HG02571 (cell line): Measurements from ENCODE around the gene OSBPL6.
"Not testable (repeated sequence)": the region's sequence is repeated elsewhere in the genome, so short reads cannot be mapped to it uniquely, and the experiment has no call there.

Source experiments
- ATAC-seq: cut with Tn5 transposase; IDR thresholded peaks from one replicate; pipeline ENCODE4 v1.9.1; 2021; ENCODE audit warnings: mild to moderate bottlenecking, moderate library complexity; ENCODE audit not compliant: unreplicated experiment

Gene OSBPL6

DNA sequence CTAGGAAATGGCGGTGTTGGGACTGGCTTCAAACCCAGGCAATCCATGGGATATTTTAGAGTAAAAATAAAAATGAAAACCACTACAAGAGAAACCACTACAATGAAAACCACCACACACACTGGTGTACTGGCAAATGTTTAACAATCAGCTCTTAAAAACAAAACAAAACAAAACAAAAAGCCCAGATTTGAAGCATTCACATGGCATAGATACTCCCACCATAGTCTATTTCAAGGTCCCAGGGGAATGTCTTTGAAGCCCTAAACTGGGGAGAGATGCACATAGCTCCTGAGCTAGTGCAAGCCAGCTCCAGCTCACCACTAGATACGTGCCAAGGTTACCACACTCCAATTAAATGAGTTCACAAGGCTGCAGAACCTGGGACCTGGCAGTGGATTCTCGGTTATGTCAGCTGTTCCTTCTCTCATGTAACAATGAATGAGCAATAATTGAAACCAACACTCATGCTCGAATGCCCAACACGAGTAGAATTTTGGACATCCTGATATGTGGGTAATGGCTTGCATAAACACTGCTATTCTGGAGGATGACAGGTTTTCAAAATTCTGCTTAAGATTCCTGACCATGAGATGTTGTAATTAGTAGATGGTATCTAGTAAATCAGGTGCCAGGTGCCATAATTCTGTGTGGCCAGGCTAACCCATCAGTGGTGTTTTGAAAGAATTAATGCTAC is 102.2 kb downstream of the OSBPL6 start:
- ATAC-seq = no peak

DNA sequence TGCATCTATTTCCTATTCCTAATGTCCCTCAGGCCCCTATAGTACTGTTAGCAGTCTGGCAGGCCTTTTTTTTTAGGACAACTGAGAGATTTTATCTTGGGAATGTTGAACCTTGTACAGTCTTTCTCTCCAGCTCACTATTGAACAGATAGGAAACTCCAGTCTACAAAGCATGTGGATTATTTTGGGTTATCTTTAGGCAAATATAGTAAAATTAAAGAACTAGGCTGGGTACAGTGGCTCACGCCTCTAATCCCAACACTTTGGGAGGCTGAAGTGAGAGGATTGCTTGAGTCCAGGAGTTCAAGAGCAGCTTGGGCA is 102.7 kb downstream of the OSBPL6 start:
- ATAC-seq = no peak

DNA sequence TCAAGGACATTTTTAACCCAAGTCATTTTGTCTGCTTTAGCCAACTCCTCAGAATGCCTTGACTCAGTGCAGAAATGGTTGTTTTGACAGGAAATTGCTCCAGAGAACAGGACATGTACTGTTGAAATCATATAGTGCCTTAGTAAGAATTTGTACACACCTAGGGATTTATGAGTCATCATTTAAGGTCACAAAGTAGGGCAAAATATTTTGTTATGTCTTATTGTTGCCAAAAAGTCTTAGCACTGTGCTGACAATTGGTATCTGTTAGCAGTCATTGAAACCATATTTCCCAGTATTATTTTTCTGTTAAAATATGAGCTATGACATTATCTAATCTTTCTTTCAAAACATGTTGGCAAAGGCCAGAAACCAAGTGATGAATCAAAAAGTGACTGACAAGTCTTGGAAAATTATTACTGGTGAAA is 104.5 kb downstream of the OSBPL6 start:
- ATAC-seq = no peak

DNA sequence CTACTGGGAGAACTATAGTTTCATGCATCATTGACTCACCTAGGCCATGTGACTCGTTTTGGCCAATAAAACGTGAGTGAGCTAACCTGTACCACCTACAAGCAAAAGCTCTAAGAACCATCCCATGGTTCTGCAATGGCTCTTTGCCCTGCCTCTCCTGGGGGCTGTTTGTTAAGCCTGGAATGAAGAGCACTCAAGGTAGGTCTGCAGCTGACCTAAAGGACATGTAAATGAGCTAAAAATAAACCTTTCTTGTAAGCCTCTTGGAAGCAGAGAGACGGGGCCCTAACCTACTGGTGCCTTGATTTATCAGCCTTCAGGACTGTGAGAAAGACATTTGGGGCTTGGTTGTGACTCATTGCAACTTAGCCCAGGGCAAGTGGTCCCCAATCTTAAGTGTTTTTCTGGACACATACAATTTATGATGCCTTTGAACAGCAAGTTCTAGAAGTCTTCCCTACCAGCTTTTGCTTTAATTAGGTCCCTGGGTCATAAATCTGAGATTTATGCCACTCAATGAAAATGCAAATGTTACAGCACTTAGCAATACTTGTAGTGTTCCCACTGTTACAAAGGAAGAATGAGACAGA is 107.4 kb downstream of the OSBPL6 start:
- ATAC-seq = no peak

DNA sequence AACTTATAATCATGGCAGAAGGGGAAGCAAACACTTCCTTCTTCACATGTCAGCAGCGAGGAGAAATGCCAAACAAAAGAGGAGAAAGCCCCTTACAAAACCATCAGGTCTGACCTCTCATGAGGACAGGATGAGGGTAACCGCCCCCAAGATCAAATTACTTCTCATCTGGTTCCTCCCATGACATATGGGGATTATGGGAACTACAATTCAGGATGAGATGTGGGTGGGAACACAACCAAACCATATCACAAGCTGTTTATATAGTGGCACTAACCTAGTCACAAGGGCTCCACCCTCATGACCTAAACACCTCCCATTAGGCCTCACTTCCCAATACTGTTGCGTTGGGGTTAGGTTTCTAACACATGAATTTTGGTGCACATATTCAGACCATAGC is 110.0 kb downstream of the OSBPL6 start:
- no peak for ATAC-seq

DNA sequence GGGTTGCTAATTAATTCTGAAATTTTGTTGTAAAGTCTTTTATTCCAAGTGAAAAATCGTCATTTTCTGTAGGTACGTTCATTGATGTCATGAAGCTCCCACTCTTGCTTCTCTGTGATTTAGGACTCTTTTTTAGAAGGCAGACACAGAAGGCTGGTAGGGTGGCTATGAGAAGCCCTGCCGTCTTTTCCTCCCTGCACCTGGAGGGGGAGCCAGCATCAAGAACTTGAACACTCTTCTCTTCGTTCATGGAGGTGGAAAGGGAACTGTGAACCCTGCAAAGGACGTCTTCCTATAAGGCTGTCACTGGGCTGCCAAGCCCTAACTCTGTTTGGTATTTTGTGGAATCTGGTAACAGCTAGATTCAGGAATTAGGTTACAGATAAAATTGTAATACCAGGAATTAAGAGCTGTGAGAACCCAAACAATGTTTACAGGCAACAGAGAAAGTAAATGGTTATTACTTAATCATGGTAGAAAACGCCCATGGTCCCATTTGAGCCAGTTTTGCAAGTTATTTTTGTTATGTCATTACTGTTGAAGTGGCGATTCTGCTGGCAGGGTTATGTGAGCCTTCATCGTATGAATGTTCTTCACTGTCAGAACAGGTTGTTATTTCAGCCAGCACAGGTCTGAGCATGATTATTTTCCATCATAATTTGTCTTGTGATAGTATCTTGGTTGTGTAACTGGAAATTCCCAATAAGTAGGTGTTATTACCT is 112.2 kb downstream of the OSBPL6 start:
- peak; percentile 98 for ATAC-seq

DNA sequence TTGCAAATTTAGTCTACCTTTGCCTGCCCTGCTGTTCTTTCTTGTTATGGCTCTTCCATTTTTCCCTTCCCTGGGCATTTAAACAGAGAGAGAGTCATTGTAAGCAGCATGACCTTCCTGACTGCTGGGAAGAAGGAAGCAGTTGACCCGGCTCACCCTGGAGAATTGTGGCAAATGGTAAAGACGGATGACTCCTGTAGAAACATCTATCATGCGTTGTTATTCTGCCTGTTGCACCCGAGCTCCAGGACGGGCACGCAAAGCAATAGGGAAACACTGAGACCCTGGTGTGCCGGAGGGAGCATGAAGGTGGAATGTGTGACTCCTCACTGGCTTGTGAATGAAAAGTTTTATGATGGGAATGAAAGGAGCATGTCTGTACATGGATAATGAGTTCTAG is 113.3 kb downstream of the OSBPL6 start:
- ATAC-seq = no peak

DNA sequence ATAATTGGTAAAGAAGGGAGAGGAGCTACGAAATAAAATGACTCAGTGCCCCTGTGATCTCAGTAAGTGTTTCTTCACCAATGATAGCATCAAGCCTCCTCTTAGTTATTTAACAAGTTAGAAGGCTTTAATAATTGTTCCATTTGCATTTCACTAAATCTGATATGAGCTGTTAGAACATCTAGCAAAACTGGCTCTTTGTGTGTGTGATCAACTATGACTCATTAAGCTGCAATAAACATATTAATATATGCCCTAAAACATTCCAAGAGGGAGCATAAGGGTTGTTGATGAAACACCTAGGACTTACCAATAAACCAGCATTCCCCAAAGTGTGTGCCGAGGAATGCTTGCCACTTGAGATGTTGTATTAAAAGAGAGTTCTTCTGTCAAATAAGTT is 115.2 kb downstream of the OSBPL6 start:
- no peak for ATAC-seq

DNA sequence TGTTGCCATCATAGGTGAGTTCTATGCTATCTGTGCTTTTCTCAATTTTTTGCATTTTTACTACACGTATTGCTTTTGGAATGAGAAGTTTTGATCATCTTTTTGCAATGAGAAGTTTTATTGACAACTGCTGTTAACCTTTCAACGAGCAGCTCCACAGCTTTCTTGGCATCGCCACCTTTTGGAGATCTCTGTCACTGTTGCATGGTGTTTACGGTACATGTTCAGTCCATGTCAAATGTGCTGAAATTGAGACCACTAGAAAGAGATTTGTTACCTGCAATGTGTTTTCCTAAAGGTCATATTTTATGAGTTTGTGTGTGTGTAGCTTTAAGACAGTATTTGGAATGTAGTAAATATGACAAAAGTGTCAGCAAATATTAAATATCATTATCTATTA is 120.8 kb downstream of the OSBPL6 start:
- ATAC-seq = no peak

DNA sequence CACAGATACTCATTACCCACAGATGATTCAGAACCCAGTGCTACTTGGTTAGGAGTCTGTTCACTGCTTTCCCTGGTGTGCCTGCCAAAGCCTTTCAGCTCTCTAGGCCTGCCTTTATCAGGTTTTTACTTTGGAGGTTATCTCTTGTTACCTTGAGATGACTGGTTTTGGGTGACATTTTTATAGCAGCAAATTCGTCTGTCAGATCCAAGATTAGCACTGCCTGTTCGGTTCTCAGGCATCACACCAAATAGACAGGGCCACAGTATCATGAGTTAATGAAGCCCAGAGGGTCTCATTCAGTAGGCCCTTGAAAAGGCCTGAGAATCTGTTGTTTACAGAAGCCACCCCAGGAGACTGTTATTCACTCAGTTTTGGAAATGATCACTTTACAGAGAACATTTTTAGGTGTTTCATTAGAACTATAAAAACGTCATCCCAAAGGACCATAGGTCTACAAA is 121.2 kb downstream of the OSBPL6 start:
- ATAC-seq = no peak

DNA sequence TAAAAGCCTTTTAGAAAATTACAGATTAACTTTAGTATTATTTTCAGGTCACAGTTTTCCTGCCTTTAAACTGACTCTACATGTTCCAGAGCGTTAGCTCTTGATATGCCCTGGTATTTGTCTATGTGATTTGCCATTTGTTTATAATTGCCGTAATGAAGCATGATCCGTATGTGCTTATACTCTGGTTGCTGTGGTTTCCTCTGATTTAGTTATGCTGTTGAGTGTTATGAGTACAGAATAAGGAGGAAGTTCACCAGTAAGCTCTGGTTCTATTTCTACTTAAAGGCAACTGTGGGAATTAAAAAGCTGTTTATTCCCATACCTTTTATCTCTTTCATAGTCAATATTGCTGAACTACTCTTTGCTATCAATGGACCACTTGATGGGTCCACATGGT is 123.5 kb downstream of the OSBPL6 start:
- ATAC-seq = no peak

DNA sequence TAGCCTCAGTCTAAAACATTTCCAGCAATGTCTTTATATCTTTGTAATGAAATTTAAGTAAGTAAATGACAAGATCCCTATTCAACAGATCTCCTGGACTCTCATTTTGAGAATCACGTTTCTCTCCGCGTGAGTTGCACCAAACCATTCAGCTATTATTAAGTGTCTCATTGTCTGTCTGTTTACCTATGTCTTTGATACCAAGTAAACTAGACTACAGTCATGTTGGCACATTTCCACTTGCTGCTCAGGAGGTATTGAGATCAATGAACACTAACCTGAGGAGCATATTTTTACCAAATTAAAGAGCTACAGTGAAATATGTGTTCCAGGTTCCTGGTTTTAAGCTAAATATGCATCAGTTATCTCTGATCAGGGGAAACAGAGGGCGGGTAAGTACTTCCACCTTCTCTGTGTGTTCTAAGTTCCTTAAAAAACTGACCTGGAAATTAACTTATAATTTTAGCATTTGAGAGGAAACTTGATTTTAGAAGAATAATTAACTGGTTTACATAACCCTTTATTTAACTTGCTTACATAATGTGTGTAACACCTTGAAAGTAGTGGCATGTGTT is 125.8 kb downstream of the OSBPL6 start:
- ATAC-seq = no peak

DNA sequence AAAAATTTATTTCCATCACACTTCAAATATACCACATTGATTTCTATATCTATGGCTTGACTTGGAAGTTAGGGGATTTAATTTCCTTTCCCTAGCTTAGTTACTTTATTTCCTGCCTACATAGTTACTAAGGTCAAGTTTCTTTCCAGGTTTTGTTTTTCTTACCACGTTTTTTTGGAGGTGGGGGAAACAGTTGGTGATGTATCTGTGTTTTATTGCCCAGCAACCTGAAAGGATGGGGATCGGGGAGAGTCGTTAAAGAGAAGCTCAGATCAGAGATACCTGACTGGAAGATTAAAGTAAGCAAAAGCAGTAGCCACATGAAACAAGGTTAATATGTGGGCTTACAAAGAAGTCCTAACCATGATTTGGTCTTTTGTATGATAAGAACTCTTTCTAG is 127.8 kb downstream of the OSBPL6 start:
- ATAC-seq = no peak

DNA sequence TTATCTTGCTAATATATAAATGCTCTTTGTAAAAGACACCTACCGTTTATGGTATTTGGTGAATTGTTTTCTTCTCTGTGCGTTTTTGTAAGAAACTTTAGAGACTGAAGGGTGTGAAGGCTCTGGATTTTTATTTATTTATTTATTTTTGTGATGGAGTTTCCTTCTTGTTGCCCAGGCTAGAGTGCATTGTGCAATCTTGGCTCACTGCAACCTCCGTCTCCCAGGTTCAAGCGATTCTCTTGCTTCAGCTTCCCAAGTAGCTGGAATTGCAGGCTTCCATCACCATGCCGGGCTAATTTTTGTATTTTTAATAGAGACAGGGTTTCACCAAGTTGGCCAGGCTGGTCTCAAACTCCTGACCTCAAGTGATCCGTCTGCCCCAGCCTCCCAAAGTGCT is 129.0 kb downstream of the OSBPL6 start:
- not testable (repeated sequence) for ATAC-seq

DNA sequence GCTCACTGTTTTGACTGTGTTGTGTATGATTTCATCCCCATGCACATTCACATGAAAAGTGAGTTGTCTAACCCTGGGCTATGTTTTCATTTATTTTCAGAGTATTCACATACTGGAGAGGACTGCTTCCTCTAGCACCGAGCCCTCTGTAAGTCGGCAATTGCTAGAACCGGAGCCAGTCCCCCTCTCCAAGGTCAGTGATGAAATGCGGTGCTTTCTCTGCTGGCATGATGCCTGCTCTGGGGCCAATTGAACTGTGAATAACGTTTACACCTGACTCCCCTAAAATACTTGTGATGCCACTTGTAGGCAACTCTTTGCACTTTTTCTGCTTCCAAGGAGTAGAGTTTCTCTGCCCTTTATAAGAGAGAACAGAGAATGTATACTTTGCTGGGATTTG is 129.8 kb downstream of the OSBPL6 start:
- no peak for ATAC-seq

DNA sequence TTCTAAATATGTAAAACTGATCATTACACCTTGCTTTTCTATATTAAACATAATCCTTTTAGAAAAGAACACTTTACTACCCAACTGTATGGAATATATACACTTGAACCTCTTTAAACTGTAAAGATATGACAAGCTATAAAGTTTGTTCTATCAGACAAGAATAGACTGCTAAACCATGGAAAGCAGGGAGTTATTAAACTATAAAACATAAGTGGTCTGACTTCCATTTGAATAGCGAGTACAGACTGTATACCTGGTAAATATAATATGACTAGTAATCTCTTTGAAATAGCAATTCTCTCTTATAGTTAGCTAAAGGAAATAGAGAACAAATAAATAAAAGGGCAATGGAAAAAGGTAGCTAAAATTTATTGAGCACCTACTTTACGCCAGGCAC is 131.0 kb downstream of the OSBPL6 start:
- no peak for ATAC-seq

DNA sequence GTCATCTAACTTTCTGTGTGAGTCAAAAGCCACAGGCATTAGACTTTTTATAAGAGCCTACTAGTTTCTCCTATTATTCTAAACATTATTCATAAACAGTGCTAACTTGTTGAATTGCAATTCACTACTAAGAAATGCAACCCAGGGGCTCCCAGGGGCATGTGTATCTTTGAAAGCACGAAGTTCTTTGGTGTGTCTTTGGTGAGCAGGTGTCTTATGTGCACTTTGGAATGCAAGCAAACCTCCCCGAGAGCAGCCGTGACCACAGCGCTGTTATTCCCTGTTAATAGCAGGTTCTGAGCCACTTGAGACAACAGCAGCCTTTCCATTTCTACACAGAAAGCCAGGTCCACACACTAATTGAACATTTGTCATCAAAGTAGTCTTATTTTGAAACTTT is 133.2 kb downstream of the OSBPL6 start:
- ATAC-seq = no peak

DNA sequence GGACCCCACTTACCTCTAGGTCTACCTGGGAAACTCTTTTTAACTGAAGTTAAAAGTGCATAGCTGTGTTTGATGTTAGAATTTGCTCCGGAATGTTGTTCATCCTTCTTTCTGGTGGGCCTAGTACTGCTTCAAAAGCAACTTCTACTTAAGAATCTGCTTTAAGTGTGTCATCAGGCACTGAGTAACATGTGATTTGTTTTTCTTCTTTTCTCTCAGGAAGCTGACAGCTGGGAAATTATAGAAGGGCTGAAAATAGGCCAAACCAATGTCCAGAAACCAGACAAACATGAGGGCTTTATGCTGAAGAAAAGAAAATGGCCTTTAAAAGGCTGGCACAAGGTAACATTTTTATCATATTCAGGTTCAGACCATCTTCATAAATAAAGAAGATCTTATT is 133.7 kb downstream of the OSBPL6 start:
- ATAC-seq = no peak

DNA sequence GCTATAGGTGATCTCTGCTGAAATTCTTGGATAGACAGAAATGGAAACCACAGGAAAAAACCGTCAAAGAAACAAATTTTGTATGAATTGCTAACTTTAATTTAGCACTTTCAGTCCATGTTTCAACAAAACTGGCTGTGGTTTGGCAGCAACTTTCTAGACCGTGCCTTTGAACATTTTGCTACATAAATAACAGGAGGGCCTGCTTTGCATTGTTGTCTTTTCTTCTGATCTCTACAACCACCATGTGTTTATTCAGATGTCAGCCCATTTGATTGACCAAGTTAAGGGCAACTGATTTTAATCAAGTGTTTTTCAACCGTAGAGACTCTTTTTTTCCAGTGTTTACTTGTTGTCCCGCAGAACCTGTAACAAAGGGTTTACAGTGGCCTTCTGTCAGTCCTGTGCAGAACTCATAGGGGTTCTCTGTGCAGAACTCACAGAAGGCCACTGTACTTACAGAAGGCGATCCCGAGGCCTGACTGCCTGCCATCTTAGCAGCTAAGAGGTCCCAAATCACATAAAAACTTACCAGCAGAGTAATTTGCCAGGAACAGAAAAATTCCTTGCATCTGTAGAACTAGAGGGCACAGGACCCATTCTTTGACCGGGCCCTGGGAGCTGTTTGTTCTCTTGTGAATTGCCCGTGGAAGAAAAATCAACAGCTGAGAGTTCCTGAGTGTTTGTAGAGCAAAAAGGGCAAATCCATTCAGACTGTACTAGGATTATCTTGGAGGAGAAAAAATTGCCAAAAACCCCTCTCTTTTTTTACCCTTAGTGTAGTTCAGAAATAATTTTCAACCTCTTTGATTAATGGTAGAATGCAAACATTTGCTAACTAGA is 136.1 kb downstream of the OSBPL6 start:
- no peak for ATAC-seq

DNA sequence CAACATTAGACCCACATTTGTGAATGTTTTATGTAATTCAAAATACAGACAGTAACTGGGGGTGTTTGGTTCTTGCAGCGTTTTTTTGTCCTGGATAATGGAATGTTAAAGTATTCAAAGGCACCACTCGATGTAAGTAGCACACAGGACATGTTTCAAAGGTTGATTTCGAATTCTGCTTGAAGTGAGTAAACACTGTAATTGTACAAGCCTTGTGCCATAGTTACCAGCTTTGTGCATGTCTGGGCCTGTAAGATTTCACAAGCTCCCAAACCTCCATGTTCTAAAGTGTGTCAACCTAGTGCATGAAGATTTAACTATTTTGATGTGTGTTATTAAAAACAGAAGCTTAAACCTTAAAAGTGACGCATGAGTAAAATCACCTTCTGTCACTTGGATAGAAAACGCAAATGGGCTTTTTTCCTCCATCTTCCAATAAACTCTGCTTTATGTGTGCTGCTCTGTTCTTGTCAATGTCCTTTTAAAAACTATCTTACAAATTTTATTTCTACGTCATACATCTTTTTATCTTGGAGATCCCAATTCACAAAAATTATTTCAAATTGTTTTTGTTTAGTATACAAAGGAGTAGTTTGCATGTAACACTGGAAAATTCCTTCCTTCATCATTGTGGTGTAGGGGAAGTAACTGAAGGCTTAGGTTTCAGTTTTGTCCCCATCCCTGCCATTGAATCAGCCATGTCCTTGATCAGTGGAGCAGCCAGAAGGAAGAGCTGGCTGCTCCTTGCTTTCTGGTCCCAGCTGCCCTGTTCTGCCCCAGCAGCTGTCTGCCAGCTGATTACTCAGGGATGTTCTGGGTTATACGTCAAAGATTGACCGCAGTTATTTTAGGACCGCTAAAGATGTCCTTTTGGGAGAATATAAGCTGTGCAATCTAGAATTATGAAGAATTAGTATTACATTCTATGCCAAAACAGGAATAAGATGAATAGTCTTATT is 137.4 kb downstream of the OSBPL6 start:
- ATAC-seq = no peak
